SK-N-SH (cell line): Measurements from ENCODE around the gene MOBP. TPM values are rescaled to one million over a fixed set of nuclear protein-coding genes. Genes with fewer than 3 reads are reported as not detected.
A peak's percentile ranks its signal among the peaks of the same experiment; 100 is the strongest.

ENCODE experiments used
- CTCF ChIA-PET: fragments of 300-600, 350-600 bp; formaldehyde crosslinking; extraction: SDS; loops from one replicate; lab custom pipeline; 2021; lab: Yijun Ruan, JAX
- POLR2A ChIA-PET: fragments of 350-600 bp; sonication (Branson Sonifier 250); formaldehyde crosslinking; extraction: SDS; loops from one replicate; lab custom pipeline; 2020; ENCODE audit warnings: antibody characterized with exemption, inconsistent platforms; lab: Yijun Ruan, JAX
- DNase-seq: peaks from one replicate; pipeline ENCODE4 v3.0.0; 2012
- H2AFZ ChIP-seq: fragments of 200-600 bp; sonication (generic); 2 replicates; pipeline ENCODE4 v1.8.1; 2016; ENCODE audit warnings: antibody characterized with exemption, mild to moderate bottlenecking, low read depth
- H3F3A ChIP-seq: fragments of 200-600 bp; sonication (generic); replicated peaks from 2 replicates; pipeline ENCODE3; 2016; ENCODE audit warnings: antibody characterized with exemption, mild to moderate bottlenecking; ENCODE audit not compliant: insufficient read depth
- H3K27ac ChIP-seq, 2 experiments: fragments of 200-500 bp in 1 of 2; fragments of 200-600 bp in 1 of 2; sonication (Bioruptor generic) in 1 of 2; sonication (generic), shearing (Covaris generic) in 1 of 2; 2 replicates each; pipeline versions ENCODE4 v1.5.1 to v1.6.1; 2014 to 2016; ENCODE audit warnings: low read depth in 2 of 2, inconsistent platforms in 1 of 2, low read length in 1 of 2, mild to moderate bottlenecking in 1 of 2, mixed read lengths in 1 of 2
- H3K27me3 ChIP-seq: fragments of 200-600 bp; sonication (generic), shearing (Covaris generic); 2 replicates; pipeline ENCODE4 v1.6.1; 2016; ENCODE audit warnings: mixed run types; ENCODE audit not compliant: insufficient read depth
- H3K36me3 ChIP-seq, 2 experiments: fragments of 200-500 bp in 1 of 2; fragments of 200-600 bp in 1 of 2; sonication (Bioruptor generic) in 1 of 2; sonication (generic) in 1 of 2; replicated peaks in 1 of 2; 2 replicates each; pipeline versions ENCODE3 to v1.5.1; 2014 to 2016; ENCODE audit warnings: low read length in 1 of 2, mild to moderate bottlenecking in 1 of 2; ENCODE audit not compliant: insufficient read depth in 2 of 2, control insufficient read depth in 1 of 2
- H3K4me1 ChIP-seq, 2 experiments: fragments of 200-500 bp in 1 of 2; fragments of 200-600 bp in 1 of 2; sonication (Bioruptor generic) in 1 of 2; sonication (generic), shearing (Covaris generic) in 1 of 2; 2 replicates each; pipeline versions ENCODE4 v1.5.1 to v1.6.1; 2014 to 2016; ENCODE audit warnings: low read depth in 1 of 2, low read length in 1 of 2, mixed run types in 1 of 2; ENCODE audit not compliant: insufficient read depth in 2 of 2, control insufficient read depth in 1 of 2
- H3K4me2 ChIP-seq: fragments of 200-600 bp; sonication (generic), shearing (Covaris generic); 2 replicates; pipeline ENCODE4 v1.6.1; 2017; ENCODE audit warnings: mixed run types
- H3K4me3 ChIP-seq, 2 experiments: fragments of 200-500 bp in 1 of 2; fragments of 200-600 bp in 1 of 2; sonication (Bioruptor generic) in 1 of 2; sonication (generic), shearing (Covaris generic) in 1 of 2; 2 replicates each; pipeline versions ENCODE4 v1.5.1 to v1.8.1; 2014 to 2016; ENCODE audit warnings: low read depth in 2 of 2, inconsistent platforms in 1 of 2, low read length in 1 of 2, mild to moderate bottlenecking in 1 of 2, mixed read lengths in 1 of 2, moderate library complexity in 1 of 2
- H3K79me2 ChIP-seq: fragments of 200-600 bp; sonication (generic); 2 replicates; pipeline ENCODE4 v1.8.1; 2017; ENCODE audit warnings: mild to moderate bottlenecking; ENCODE audit not compliant: insufficient read depth
- H3K9ac ChIP-seq: fragments of 200-600 bp; sonication (generic); 2 replicates; pipeline ENCODE4 v1.6.1; 2017; ENCODE audit warnings: mixed run types
- H3K9me2 ChIP-seq: fragments of 200-600 bp; sonication (generic); 2 replicates; pipeline ENCODE4 v1.6.1; 2017; ENCODE audit warnings: mixed run types
- H3K9me3 ChIP-seq: fragments of 200-600 bp; sonication (generic); 2 replicates; pipeline ENCODE4 v1.6.1; 2017; ENCODE audit warnings: mixed run types, mild to moderate bottlenecking, moderate library complexity
- H4K20me1 ChIP-seq: fragments of 200-600 bp; sonication (generic); 2 replicates; pipeline ENCODE4 v1.6.1; 2017; ENCODE audit warnings: mild to moderate bottlenecking, mixed run types; ENCODE audit not compliant: insufficient read depth
- CTCF ChIP-seq: fragments of 200-600 bp; sonication (generic); IDR thresholded peaks from 2 replicates; pipeline ENCODE4 v1.6.1; 2017; ENCODE audit warnings: antibody characterized with exemption, mild to moderate bottlenecking, moderate library complexity
- FOSL2 ChIP-seq: IDR thresholded peaks from 2 replicates; pipeline ENCODE4 v1.4.0; 2012; ENCODE audit warnings: low read depth, mild to moderate bottlenecking, moderate library complexity, borderline replicate concordance
- FOXM1 ChIP-seq: IDR thresholded peaks from 2 replicates; pipeline ENCODE4 v1.4.0; 2012; ENCODE audit warnings: low read depth, mild to moderate bottlenecking
- GABPA ChIP-seq: IDR thresholded peaks from 2 replicates; pipeline ENCODE4 v1.4.0; 2012; ENCODE audit warnings: low read depth, mild to moderate bottlenecking
- IRF3 ChIP-seq: fragments of 150-350 bp; IDR thresholded peaks from 2 replicates; pipeline ENCODE4 v1.6.1; 2016; ENCODE audit warnings: mild to moderate bottlenecking, low read depth, low read length
- JUND ChIP-seq: IDR thresholded peaks from 2 replicates; pipeline ENCODE4 v1.4.0; 2012
- MAX ChIP-seq: IDR thresholded peaks from 2 replicates; pipeline ENCODE4 v1.4.0; 2012; ENCODE audit warnings: low read depth
- MEF2A ChIP-seq: IDR thresholded peaks from 2 replicates; pipeline ENCODE4 v1.4.0; 2012; ENCODE audit warnings: low read depth, borderline replicate concordance
- MXI1 ChIP-seq: IDR thresholded peaks from 2 replicates; pipeline ENCODE4 v1.6.1; 2012; ENCODE audit warnings: mild to moderate bottlenecking, low read depth, low read length, improper control_type of control experiment
- NFIC ChIP-seq: IDR thresholded peaks from 2 replicates; pipeline ENCODE4 v1.4.0; 2012; ENCODE audit warnings: borderline replicate concordance
- NRF1 ChIP-seq: IDR thresholded peaks from 2 replicates; pipeline ENCODE4 v1.6.1; 2012; ENCODE audit warnings: low read depth, mild to moderate bottlenecking, low read length
- POLR2AphosphoS5 ChIP-seq: IDR thresholded peaks from 2 replicates; pipeline ENCODE4 v1.6.1; 2012; ENCODE audit warnings: low read depth, low read length
- RCOR1 ChIP-seq: fragments of 150-350 bp; IDR thresholded peaks from 2 replicates; pipeline ENCODE4 v1.6.1; 2017; ENCODE audit warnings: antibody characterized with exemption, low read length
- RXRA ChIP-seq: IDR thresholded peaks from 2 replicates; pipeline ENCODE4 v1.4.0; 2012; ENCODE audit warnings: low read depth, mild to moderate bottlenecking, borderline replicate concordance
- USF2 ChIP-seq: fragments of 150-350 bp; IDR thresholded peaks from 2 replicates; pipeline ENCODE4 v1.6.1; 2017; ENCODE audit warnings: antibody characterized with exemption, low read length, low read depth, borderline replicate concordance
- YY1 ChIP-seq: IDR thresholded peaks from 2 replicates; pipeline ENCODE4 v1.4.0; 2012; ENCODE audit warnings: low read depth, mild to moderate bottlenecking
- WGBS: methylation state at CpG from one replicate; pipeline ENCODE4 v1.1.6; 2017; ENCODE audit warnings: low lambda C conversion rate; 5-methylcytosine and 5-hydroxymethylcytosine counted together
- polyA plus RNA-seq, 3 experiments: library from polyadenylated mRNA; depleted of rRNA; stranded (reverse); fragments of >200 nt; gene quantifications; 2 replicates each; pipeline ENCODE4 v1.2.3, GENCODE V29; 2012

Gene MOBP
- polyA plus RNA-seq, 1 of the 3 experiments (the other 2 are of a cell fraction), result not detected

- H4K20me1 ChIP-seq, result no peaks in the 10 kb centered on the region
- DNase-seq, result no peak
- ChIA-PET CTCF (interaction anchor here (3.6 kb wide), 1 partner anchor 15 kb away, joined by 16 read pairs; no protein-coding TSS in a partner anchor), POLR2A (no interaction called here)
- TF ChIP-seq FOXM1 (no peak), NRF1 (no peak), RXRA (no peak), GABPA (no peak), JUND (no peak), MEF2A (no peak), IRF3 (no peak), MXI1 (no peak), RCOR1 (no peak), MAX (no peak), USF2 (no peak), FOSL2 (no peak), CTCF (no peak), YY1 (no peak)
- no peaks in the 10 kb centered on the region for H3K9me3 ChIP-seq
- no peak overlapping the region for H3K4me3 ChIP-seq
- no peaks in the 10 kb centered on the region for H3K36me3 ChIP-seq
- H3K27me3 ChIP-seq, result no peaks in the 10 kb centered on the region
- H3K9me2 ChIP-seq, result no peaks in the 10 kb centered on the region
- no peak overlapping the region for H3K4me2 ChIP-seq
- H3K27ac ChIP-seq, result no peak overlapping the region
- H3K79me2 ChIP-seq, result no peaks in the 10 kb centered on the region
- no peak overlapping the region for H3K9ac ChIP-seq
- 76% methylated on average over 5 of the region's 5 CpGs for WGBS
- H3F3A ChIP-seq, result no peaks in the 10 kb centered on the region
- H2AFZ ChIP-seq, result no peak overlapping the region
- H3K4me1 ChIP-seq, result peaks cover 0 to 10% of the 10 kb centered on the region in 2 experiments; a peak in 1 of 4 replicates
Observed at GRCh38 chr3:39432342-39432741, 35.1 kb upstream of the MOBP start.

GRCh38 chr3:39433642-39434041 lies 33.8 kb upstream of the MOBP start:
- CTCF ChIA-PET, result interaction anchor here (3.6 kb wide), 1 partner anchor 14 kb away, joined by 16 read pairs; no protein-coding TSS in a partner anchor
- POLR2A ChIA-PET, result interaction anchor here (1.6 kb wide), 1 partner anchor 26 kb away, joined by 4 read pairs; no protein-coding TSS in a partner anchor
- H3F3A ChIP-seq, result no peaks in the 10 kb centered on the region
- no peaks in the 10 kb centered on the region for H3K9me2 ChIP-seq
- DNase-seq, result no peak
- H2AFZ ChIP-seq, result peak overlapping the region; percentile 49
- H3K9ac ChIP-seq, result no peak overlapping the region
- no peak for TF ChIP-seq IRF3
- no peak for TF ChIP-seq YY1
- no peak for TF ChIP-seq JUND
- TF ChIP-seq NFIC, result no peak
- no peak for TF ChIP-seq NRF1
- no peak for TF ChIP-seq POLR2AphosphoS5
- TF ChIP-seq, all 33 proteins: peak for 0
- no peak overlapping the region for H3K4me3 ChIP-seq
- WGBS, result 77% methylated on average over 3 of the region's 3 CpGs
- no peaks in the 10 kb centered on the region for H4K20me1 ChIP-seq
- no peaks in the 10 kb centered on the region for H3K79me2 ChIP-seq
- peaks cover 0 to 10% of the 10 kb centered on the region in 2 experiments; a peak in 1 of 4 replicates for H3K4me1 ChIP-seq
- H3K36me3 ChIP-seq, result no peaks in the 10 kb centered on the region
- H3K27ac ChIP-seq, result no peak overlapping the region
- H3K27me3 ChIP-seq, result no peaks in the 10 kb centered on the region
- H3K9me3 ChIP-seq, result no peaks in the 10 kb centered on the region
- peak overlapping the region; percentile 49 for H3K4me2 ChIP-seq
